ENCODE data around the gene HS3ST3A1.

Gene HS3ST3A1

DNA sequence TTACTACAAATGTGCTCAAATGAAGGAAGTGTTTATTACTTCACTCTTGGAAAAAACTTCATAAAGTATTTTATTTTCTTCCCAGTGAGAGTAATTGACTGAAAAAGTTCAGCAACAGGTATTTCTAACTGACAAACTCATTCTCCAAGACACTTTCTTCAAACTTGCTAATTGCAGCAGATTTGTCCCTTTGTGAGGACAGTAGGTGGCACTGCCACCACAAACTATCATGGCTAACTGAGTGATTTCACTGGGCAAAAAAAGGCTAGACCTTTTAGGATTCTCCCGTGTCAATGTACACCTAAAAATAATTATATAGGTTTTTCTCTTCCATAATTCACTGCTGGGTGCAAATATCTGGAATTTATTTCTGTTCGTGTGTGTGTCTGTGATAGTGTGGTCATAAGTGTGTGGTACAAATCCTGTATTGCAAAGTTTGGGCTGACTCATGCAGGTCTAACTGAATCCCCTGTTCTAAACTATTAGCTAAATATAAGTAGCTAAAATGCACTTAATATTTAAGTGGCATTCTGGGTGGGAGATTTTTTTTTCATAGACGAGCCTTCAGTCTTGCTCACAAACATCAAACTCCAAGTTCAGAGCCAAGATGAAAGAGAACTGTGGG lies 3.9 kb downstream of the HS3ST3A1 start:
- peak; percentile 65 to 69 for DNase-seq

- no peak for DNase-seq
Measured at GRCh38 chr17:13596241-13596923, 5.3 kb downstream of the HS3ST3A1 start.

DNA sequence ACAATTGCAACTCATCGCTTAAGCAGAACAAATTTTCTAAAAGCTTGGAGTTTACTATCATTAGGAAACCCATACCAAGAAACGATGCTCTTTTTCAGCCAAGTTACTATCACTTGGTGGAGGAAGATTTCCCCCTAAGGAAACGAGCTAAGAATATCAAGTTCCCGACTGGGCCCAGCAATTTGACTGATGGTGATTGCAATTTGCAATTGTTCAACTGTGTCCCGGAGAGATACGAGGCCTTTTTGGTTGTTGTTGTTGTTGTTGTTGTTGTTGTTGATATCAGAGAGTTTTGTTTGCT lies 6.2 kb downstream of the HS3ST3A1 start:
- no peak for DNase-seq

DNA sequence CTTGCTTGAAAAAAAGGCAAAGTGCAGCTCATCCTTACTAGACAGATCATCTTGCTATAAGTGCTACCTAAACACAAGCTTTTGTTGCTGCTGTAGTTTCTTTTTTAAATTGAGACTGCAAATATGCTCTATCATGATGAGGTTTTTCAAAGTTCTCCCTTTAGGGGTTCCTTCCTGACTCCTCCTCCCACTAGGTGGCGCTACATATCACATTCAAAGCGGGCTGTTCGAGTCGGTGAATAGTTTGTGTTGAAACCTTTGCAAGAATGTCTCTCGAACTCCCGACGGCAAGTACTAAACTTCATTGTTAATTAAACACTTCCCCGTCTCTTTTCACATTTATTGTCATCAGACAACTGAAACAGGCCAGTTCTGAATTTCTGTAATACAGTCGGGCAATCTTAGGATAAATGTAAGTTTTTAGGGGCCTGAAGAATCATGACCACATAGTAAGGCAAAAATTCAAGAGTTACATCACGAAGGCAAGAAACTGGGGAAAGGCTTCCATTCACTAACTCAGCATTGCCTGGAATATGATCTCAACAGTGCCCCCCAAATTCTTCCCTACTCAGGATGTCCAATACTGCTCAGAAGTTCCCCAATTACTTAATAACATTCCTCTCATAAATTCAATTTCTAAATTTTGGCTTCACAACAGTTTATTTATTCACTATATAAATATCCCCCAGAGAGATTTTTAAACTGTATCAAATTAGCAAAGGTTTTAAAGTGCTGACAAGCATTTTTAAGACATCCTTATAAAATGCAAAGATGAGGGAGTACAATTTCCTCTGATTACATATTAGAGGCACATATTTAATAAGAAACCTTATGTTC lies 6.7 kb downstream of the HS3ST3A1 start:
- DNase-seq, result peak; percentile 82 to 91

GRCh38 chr17:13594310-13594709 lies 7.4 kb downstream of the HS3ST3A1 start:
- no peak for DNase-seq

DNA sequence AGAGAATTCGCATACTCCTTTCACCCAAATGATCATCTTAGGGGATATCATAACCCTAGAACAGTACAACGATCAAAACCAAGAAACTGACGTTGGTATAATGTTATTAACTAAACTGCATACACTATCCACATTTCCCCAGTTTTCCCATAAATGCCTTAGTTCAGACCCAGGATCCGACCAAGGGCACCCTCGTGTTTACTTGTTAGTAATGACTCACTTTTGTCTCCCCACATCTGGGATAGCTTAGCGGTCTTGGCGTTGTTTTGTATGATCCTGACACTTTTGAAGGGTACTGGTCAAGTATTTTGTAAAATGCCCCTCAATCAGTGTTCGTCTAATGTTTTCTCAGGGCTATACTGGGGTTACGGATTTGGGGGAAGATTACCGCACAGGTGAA lies 8.0 kb downstream of the HS3ST3A1 start:
- DNase-seq, result no peak

DNA sequence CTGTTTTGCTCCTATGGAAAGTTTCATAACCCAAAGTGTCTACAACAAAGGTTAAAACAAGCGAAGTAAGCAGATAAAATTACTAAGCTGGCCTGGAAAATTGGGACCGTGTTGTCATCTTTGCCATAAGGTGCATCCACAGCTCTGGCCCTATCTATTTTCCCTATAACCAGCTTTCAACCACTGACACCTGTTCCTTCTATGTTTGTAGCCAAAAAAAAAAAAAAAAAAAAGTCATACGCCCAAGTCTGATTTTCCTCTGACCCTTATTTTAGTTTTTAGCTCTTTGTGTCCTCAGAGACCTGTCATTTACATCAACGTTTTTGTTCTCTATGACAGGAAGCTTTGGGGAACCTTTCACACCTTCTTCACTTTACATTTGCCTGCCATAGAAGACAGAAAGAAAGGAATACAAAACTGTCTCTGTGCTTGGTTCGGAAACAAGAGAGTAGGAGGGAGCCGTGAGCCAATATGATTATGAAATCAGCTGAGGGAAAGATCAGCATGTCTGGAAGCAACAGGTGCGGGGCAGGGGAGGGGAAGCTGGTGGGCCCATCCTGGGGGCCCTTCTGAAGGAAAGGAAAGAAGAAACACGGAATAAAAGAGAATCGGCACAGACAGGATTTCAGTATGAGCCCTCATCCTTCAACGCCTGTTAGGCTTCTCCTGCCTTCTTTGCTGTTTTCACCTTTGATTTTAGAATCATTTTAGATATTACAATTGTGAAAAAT lies 8.5 kb downstream of the HS3ST3A1 start:
- no peak for DNase-seq

- DNase-seq, result no peak
Measured at GRCh38 chr17:13592427-13592826, 9.3 kb downstream of the HS3ST3A1 start.

DNA sequence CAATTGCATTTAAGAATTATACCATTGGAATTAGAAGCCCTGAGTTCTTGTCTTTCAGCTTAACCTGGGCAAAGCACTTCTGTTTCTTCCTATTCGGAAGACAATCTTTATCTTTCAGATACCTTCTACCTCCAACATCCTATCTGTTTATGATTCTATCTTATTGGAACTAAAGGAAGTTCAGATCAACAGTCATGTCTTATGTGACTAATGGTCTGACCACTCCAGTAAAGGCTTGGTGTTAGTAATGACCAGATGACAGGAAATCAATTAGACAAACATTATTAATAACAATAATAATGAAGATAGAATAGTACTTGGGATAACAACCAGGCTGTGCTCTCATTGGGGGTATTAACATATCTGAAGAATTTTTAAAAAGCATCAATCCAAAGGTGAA lies 11.3 kb downstream of the HS3ST3A1 start:
- DNase-seq, result no peak

DNA sequence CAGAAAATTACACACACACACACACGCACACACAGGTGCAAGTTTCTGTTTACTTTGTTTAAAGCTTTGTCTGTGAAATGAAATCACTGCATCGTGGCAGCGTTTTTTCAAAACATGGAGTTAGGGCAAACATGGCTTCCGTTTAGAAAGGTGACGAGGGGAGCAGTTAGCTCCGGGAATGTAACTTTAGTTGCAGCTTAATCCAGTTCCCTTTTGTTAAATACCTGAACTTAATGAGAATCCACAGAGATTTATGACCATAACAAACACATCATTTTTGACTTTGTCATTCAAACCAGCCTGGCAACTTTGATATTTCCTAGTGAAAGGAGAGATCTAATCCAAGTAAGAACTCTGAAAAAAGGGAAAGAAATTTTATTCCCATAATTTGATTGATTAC lies 12.1 kb downstream of the HS3ST3A1 start:
- no peak for DNase-seq

DNA sequence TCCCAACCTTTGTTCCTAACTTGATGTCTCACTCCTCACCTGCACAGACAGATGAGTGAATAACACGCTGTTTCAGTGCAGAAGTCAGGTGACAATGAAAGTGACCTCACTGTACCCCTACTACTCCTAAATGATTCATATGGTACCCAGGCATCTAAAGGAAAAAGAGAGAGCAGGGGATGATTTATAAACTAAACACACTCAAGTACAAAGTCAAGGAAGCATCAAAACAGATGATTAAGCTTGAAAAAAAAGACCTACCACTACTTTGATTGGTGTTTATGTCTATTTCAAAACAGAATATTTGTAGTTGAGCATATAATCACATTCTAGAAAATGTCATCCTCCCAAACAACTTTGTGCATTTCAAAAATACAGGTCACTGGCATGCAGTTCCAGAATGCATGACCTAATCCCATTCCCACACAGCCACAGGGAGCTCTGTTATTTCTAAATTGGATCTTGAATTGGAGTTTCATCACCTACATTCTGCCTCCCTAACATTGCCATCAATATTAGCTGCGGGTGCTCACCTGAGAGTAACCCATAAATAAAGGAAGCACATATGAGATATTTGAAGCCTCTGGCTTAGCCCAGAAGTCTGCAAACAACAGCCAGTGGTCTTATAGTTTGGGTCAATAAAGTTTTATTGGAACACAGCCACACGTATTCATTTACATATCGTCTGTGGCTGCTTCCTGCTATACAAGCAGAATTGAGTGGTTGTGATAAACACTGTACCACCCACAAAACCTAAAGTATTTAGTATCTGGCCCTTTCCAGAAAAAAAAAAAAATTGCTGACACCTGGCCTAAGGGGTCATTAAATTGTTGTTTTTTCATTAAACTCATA lies 14.0 kb downstream of the HS3ST3A1 start:
- no peak for DNase-seq

DNA sequence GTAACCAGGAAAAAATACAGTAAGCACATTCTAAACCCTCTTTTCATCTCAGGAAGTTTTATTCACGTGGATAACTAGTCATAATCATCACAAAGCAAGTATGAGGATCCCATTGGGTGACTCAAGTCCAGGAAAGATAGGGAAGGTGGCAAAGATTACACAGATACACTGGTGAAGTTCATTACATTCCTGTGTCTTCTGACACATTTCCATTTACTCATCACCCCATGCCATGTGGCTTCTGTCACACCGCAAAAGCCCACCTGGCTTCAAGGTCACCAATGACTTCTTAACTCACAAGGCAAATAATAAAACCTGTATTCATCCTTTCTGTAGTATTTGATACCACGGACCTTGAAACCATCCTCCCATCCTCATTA lies 17.0 kb downstream of the HS3ST3A1 start:
- no peak for DNase-seq

GRCh38 chr17:13583996-13584700 lies 17.6 kb downstream of the HS3ST3A1 start:
- no peak for DNase-seq

DNA sequence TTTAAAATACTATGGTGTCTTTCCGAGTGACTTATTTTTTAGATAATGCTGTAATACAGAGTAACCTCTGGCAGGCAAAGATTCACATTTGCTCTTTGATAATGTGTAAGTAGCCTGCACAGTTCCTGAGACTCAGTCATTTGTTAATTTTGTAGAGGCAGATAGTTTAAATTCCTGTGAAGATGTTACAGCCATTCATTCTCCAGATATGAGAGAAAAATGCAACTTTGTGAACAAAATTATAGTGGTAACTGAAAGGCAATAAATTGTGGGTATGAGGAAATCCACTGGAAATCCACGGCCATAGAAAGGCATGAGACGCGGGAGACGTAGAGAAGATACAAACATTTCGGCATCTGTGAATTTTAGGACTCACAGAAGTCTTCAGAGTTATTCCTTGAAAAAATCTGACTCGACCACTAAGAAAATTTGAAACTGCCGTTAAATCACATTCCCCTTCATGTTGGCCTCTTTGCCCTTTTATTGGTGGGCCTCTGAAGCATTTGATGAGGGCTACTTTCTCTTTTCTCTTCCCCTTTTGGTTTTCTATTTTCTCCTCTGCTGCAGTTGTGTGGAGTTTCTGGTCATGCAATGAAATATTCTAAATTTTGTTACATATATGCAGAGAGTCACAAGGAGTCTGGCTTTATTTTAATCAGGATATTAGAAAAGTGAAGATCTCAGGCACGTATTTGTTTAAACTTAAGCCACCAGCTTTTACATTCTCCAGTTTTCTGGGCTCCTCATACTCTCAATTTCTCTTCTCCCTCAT lies 18.8 kb downstream of the HS3ST3A1 start:
- no peak for DNase-seq

DNA sequence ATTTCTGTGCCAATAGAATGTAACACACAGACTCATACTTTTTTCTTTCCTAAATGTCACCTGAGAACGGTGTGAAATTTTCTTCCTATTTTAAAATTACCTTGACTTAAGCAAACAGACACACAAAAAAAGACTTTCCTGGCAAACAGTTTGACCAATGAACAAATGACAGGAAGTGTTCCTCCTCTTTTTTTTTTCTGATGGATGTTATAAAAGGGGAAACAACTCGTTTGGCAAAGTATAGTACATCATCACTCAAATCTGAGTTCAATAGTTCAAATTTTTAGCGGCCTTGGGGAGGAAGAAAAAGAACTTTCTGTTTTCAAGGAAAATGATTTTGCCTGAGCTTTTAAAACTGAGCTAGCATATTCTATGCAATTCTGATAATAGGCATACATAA lies 19.8 kb downstream of the HS3ST3A1 start:
- no peak for DNase-seq

- no peak for DNase-seq
Measured at GRCh38 chr17:13580790-13581189, 20.9 kb downstream of the HS3ST3A1 start.

DNA sequence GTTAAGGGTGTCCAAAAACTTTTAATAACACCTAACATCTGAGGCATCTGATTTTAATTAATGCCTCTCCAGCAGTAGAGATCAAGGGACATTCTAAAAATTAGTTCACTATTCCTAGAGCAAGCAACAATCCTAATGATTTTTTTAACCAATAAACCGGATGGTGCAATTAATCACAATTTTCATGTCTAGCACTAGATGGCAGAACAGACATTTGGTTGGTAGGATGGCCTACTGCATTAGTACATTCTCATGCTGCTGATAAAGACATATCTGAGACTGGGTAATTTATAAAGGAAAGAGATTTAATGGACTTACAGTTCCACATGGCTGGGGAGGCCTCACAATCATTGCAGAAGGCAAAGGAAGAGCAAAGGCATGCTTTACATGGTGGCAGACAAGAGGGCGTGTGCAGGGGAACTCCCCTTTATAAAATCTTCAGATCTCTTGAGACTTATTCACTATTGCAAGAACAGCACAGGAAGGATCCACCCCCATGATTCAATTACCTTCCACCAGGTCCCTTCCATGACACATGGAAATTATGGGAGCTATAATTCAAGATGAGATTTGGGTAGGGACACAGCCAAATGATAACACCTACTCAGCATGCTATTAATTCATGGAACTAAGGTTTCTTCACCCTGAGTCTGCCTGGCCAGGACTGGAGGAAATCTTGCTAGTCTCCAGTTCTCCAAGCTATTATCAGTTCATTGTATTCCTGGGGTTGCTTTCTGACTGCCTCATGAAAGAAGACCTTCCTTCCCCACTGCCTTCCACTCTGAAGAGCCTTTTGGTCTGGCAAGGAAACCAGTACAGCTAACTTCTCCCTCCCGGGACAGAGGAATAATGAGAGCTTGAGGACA lies 24.8 kb downstream of the HS3ST3A1 start:
- DNase-seq, result no peak

DNA sequence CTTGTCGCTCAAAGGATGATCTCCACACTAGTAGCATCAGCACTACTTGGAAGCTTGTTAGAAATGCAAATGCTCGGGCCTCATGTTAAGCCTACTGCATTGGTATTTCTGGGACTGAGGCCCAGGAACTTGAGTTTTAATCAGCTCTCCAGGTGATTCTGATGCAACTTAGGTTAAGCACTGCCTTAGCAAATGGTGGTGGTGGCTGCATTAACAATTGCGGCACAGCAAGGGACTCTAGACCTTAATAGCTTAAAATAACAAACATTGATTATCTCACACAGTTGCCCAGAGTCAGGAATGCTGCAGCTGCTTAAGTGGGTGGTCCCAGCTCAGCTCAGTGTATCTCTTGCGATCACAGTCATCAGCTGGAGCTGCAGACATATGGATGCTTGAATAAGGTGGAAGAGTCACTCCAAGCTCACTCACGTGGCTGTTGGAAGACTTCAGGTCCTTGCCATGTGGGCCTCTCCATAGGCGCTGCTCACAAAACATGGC lies 25.8 kb downstream of the HS3ST3A1 start:
- no peak for DNase-seq

DNA sequence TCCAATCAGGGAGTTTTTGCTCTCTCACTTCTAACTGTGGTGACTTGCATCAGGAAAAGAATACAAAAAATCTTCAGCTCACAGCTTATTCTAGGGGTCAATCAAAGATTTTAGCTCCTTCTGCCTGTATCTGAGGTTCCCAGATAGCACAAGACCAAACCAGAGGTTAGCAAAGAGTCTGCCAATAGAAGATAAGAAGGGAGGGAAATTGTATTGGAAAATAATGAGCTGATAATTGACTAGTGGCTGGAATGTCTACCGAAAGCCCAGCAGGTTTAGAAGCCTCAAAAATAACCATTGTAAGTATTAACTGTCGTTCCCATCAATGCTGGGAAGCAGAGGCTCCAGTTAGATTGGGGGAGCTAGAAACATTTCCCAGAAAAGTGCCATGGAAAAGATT lies 26.3 kb downstream of the HS3ST3A1 start:
- DNase-seq, result no peak

GRCh38 chr17:13572581-13572980 lies 29.1 kb downstream of the HS3ST3A1 start:
- no peak for DNase-seq

Measured in SHP77 (cell line).